ENCODE results near the gene SPRYD7.
A peak's percentile ranks its signal among the peaks of the same experiment; 100 is the strongest.
"Not testable (repeated sequence)": the region's sequence is repeated elsewhere in the genome, so short reads cannot be mapped to it uniquely, and the experiment has no call there.

Gene SPRYD7

DNA sequence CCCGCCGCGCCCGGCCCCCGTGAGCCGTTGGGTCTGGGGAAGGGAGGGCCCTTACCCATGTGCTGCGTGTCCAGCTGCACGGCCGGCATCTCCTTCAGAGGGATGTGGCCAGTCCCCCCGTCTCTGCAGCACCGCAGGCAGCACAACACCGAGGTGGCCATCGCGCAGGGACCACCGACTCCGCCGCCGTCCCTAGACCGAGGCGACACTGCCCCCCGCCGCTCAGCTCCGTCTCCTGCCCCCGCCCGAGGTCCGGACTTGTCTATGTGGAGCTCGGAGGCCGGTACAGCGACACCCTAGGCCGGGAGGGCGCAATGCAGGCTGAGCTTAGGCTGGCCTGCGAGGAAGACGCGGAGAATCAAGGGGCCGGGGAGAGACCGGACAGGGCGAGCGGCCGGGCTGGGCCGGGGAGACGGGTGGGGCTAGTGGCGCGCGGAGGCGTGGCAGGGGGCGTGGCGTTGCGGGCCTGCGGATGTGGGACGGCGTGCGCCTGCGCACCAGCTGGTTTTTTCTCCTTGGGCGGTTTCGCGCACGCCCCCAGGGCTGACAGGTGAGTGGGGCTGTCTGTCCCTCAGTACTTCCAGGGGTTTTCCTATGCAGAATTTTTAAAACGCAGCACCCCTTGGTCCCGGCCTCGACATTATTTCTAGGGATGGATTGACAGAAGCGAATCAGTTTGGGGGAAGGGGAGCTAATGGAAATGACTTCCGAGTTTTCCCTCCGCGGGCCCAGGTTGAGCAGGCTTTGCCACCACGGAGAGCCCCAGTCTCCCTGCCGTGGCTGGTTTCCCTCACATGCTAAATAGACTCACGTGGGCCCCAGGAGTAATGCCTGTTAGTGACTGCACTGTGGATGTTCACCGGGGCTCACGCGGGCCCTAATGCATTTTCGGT, at the start of gene SPRYD7:
Gene SPRYD7, minus strand, starts transcription at position 266 of the 893 bp plus-strand sequence. Its CDS starts 105 bp downstream, at position 161.
- peak; percentile 94 for DNase-seq (ENCODE audit: low read depth, low spot score)

DNA sequence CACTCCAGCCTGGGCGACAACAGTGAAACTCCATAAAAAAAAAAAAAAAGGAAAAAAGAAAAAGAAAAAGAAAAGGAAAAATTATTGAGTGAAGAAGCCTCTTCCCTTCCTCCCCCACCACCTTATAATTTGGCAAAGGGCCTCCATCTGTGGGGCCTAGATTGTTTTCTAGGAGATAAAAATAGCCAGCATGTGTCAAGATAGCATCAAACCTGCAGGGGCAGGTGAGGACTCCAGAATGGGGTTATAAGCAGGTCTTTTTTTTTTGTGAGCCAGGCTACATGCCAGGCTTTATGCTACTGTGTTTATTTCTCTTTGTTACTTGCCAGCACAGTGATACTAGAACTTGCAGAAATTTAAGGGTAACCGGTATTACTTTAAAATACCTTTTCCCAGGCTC, 49.0 kb upstream of the SPRYD7 start:
- no peak for DNase-seq (ENCODE audit: low read depth, low spot score)

DNA sequence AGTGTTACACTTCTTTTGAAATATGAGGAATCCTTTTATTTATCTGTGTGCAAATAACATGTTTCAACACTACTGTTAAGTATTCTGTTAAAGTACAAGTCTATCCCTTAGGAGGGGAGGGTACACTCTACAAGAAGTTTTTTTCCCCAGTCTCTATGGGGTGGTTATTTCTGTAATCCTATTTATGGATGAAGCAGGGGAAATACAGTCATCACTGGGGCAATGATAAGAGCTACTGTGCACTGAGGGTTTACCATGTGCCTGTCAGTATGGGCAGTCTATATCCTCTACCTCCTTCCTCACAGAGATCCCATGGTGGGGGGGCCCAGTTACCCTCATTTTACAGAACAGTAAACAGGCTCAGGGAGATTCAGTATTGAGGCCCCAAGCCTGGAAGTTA, 44.1 kb upstream of the SPRYD7 start:
- DNase-seq (ENCODE audit: low read depth, low spot score): no peak

- no peak for DNase-seq (ENCODE audit: low read depth, low spot score)
These were observed 41.9 kb upstream of the SPRYD7 start for GRCh38 chr13:49977992-49978391.

GRCh38 chr13:49976314-49977258, 40.4 kb upstream of the SPRYD7 start:
- peak; percentile 37 for DNase-seq (ENCODE audit: low read depth, low spot score)

- DNase-seq (ENCODE audit: low read depth, low spot score): no peak
These were observed 39.7 kb upstream of the SPRYD7 start for GRCh38 chr13:49975826-49976225.

- DNase-seq (ENCODE audit: low read depth, low spot score): no peak
These were observed 36.6 kb upstream of the SPRYD7 start for GRCh38 chr13:49972709-49973108.

- DNase-seq (ENCODE audit: low read depth, low spot score): no peak
These were observed 31.3 kb upstream of the SPRYD7 start for GRCh38 chr13:49967456-49967855.

GRCh38 chr13:49958321-49958720, 22.2 kb upstream of the SPRYD7 start:
- no peak for DNase-seq (ENCODE audit: low read depth, low spot score)

DNA sequence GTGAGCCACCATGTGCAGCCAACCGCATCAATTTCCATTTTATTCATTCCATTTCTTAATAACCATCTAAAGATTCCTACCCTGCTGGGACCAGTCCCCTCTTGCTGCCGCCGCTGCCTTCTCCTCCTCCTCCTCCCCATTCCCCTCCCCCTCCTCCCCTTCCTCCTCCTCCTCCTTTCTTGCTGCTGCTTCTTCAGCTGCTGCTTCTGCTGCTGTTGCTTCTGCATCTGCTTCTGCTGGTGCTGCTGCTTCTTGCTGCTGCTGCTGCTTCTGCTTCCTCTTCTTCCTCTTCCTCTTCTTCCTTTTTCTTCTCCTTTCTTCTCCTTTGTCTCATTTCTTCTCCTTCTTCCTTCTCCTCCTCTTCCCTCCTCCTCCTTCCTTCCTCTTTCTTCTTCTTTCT, 20.0 kb upstream of the SPRYD7 start:
- DNase-seq (ENCODE audit: low read depth, low spot score): no peak

DNA sequence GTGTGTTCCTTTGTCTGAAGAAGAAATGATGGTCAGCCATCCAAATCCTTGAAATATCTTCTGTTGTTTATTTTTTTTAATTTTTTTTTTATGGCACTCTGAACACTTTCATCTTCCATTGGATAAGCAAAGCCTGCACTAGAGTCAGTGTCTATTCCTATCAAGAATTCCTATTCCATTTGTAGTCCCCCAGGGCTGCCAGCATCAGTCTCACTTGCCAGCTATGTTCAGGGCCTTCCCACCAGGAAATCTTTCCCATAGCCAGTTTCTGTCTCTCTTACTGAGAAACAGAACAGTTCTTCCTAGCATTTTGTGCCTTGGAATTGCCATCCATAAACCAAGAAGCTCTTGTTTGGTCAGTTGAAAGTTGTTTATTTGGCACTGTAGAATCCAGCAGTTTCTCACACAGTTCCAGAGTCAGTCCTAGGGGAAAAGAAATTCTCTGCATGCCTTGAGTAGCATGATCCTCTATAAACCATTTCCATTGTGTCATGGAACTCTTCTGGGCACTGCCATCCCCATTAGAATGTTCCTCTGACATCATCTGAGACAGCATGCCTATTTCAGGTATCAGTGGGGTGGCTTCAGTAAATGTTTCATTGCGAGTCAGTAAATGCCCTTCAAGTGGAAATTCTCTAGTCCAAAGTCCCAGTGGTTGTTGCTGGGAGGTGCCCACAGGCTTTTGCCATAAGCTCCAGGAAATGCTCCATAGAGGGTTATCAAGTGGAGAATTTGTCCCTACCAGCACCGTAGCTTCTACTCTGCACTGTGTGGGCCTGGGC, 18.7 kb upstream of the SPRYD7 start:
- DNase-seq (ENCODE audit: low read depth, low spot score): no peak

DNA sequence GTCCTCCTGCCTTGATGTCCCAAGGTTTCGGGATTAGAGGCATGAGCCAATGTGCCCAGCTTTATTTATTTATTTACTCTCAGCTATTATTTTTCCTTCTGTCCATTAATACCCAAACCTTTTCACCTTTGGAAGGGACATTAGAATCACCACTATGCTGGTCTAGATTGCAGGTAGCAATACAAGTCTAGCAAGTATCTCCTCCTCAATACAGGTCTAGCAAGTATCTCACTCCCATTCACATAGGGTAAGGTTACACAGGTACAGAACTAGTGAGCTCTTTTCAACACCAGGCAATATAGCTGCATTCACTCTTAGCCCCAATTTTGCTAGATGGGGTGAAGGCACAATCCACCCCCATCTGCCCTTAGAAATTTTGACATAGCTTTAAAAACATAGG, 17.4 kb upstream of the SPRYD7 start:
- DNase-seq (ENCODE audit: low read depth, low spot score): no peak

DNA sequence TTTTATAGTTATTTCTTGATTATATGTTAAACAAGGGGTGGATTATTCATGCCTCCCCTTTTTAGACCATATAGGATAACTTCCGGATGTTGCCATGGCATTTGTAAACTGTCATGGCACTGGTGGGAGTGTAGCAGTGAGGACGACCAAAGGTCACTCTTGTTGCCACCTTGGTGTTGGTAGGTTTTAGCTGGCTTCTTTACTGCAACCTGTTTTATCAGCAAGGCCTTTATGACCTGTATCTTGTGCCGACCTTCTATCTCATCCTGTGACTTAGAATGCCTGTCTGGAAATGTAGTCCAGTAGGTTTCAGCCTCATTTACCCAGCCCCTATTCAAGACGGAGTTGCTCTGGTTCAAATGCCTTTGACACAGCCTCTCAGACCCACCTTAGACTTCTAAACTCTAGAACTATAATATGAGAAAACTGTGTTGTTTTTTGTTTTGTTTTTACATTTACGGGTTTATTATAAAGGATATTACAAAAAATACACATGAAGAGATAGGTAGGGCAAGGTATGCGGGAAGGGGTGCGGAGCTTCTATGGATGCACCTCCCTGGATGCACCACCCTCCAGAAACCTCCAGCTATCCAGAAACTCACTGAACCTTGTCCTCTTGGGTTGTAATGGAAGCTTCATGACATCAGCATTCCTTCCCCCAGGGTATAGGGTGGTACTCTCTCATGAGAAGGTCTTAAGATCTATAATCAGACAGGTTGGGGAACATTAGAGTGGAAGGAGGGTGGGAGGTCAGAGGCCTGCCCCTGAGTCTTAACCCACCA, 15.8 kb upstream of the SPRYD7 start:
- no peak for DNase-seq (ENCODE audit: low read depth, low spot score)

GRCh38 chr13:49948777-49949270, 12.7 kb upstream of the SPRYD7 start:
- DNase-seq (ENCODE audit: low read depth, low spot score): not testable (repeated sequence)

GRCh38 chr13:49939321-49939720, 3.2 kb upstream of the SPRYD7 start:
- no peak for DNase-seq (ENCODE audit: low read depth, low spot score)

DNA sequence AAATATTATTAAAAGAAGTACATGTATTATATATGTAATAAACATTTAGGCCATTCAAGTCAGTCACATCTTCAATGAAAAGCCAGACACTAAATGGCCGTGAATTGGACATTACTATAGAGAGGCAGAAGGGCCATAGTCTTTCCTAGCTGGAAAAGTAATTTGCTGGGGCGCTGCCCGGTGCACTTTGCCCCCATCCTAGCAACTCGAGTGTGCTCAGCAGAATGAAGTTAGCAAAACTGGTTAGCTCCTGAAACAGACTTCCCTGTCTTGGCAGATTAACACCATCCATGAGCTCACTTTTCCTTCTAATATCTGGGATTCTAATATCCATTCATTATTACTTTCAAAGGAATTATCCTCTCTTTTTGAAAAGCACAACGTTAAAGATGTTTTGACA, 2.8 kb upstream of the SPRYD7 start:
- DNase-seq (ENCODE audit: low read depth, low spot score): no peak

DNA sequence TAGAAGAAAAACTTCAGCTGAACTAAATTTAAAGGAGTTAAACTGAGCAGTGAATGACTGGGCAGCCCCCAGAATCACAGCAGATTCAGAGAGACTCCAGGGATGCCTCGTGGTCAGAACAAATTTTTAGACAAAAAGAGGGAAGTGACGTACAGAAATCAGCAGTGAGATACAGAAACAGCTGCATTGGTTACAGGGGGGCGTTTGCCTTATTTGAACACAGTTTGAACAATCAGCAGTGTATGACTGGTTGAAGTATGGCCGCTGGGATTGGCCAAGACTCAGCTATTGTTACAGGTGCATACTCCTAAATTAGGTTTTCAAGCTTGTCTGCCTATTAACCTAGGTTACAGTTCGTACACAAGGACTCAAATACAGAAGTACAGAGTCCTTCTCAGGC, 2.2 kb upstream of the SPRYD7 start:
- DNase-seq (ENCODE audit: low read depth, low spot score): no peak

GRCh38 chr13:49936968-49937273, 781 bp upstream of the SPRYD7 start:
- no peak for DNase-seq (ENCODE audit: low read depth, low spot score)

- no peak for DNase-seq (ENCODE audit: low read depth, low spot score)
These were observed 717 bp downstream of the SPRYD7 start for GRCh38 chr13:49935171-49936074.

DNA sequence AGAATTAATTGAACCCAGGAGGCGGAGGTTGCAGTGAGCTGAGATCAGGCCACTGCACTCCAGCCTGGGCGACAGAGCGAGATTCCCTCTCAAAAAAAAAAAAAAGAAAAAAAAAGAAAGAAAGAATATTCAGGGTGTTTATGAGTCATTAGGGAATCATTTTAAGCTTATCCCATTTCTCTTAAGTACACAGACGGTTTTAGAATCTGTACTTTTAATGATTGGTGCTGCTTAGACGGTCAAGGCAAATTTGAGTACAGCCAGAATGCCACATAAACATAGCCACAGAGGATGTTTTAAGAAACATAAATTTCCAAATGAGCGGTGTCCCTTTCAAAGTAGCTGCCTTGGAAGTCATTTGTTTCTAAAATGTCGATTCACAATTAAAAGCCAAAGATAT, 2.6 kb downstream of the SPRYD7 start:
- DNase-seq (ENCODE audit: low read depth, low spot score): no peak
